ENCODE data around the gene BACH2.

Gene BACH2

GRCh38 chr6:90087106-90087833 lies 209.4 kb downstream of the BACH2 start:
- no peak for DNase-seq (ENCODE audit: low spot score)
- no peak for TF ChIP-seq CTCF (IDR thresholded peaks at IDR 0.05; ENCODE audit: extremely low read depth, insufficient read depth, missing control alignments)
- in situ Hi-C loops (cut with MboI; ENCODE audit: low pct_unique_long_range_greater_than_20kb, low sequenced_read_pairs, unreplicated experiment), result no loop called here

DNA sequence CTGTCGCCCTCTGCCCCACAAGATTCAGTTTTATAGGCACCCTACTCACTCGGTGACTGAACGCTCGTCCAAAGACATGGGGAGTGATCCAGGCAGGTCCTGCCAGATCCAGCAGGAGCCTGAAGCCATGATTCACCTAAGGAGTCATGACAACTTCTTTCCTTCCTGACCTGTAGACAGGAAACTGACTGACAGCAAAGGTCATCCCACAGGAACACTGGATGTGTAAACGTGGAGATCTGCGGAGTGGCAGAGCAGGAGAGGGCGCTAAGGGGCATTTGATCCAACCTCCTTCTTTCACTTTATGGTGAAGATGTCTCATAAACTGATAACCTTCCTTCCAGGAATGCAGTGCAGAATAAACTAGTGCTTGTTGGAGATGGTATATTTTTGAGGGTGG lies 210.1 kb downstream of the BACH2 start:
- in situ Hi-C loops (cut with MboI; ENCODE audit: low pct_unique_long_range_greater_than_20kb, low sequenced_read_pairs, unreplicated experiment), result no loop called here
- no peak for TF ChIP-seq CTCF (IDR thresholded peaks at IDR 0.05; ENCODE audit: extremely low read depth, insufficient read depth, missing control alignments)
- no peak for DNase-seq (ENCODE audit: low spot score)

DNA sequence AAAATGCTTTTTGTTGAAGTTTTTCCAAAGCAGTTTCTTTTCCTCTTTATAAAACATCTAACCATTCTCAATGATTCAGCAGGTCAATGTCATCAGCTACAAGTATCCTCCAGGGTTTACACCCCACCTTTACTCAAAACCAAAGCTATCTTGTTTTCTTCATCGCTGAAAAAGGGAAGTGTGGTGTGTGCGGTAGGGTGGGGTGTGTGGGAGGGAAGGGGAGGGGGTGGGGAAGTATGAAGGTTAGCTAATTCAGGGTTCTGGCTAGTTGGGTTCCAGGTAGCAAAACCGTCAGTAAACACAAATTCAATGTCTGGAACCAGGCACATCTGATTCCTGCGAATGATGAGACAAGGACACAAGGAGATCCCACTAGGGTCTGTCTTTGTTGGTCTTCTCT lies 212.8 kb downstream of the BACH2 start:
- in situ Hi-C loops (cut with MboI; ENCODE audit: low pct_unique_long_range_greater_than_20kb, low sequenced_read_pairs, unreplicated experiment), result no loop called here
- TF ChIP-seq CTCF (IDR thresholded peaks at IDR 0.05; ENCODE audit: extremely low read depth, insufficient read depth, missing control alignments), result no peak
- no peak for DNase-seq (ENCODE audit: low spot score)

- in situ Hi-C loops (cut with MboI; ENCODE audit: low pct_unique_long_range_greater_than_20kb, low sequenced_read_pairs, unreplicated experiment), result no loop called here
- no peak for TF ChIP-seq CTCF (IDR thresholded peaks at IDR 0.05; ENCODE audit: extremely low read depth, insufficient read depth, missing control alignments)
- no peak for DNase-seq (ENCODE audit: low spot score)
Observed at GRCh38 chr6:90082847-90083246, 213.8 kb downstream of the BACH2 start.

- in situ Hi-C loops (cut with MboI; ENCODE audit: low pct_unique_long_range_greater_than_20kb, low sequenced_read_pairs, unreplicated experiment), result no loop called here
- peak; percentile 18 for DNase-seq (ENCODE audit: low spot score)
- TF ChIP-seq CTCF (IDR thresholded peaks at IDR 0.05; ENCODE audit: extremely low read depth, insufficient read depth, missing control alignments), result no peak
Observed at GRCh38 chr6:90080876-90081481, 215.7 kb downstream of the BACH2 start.

DNA sequence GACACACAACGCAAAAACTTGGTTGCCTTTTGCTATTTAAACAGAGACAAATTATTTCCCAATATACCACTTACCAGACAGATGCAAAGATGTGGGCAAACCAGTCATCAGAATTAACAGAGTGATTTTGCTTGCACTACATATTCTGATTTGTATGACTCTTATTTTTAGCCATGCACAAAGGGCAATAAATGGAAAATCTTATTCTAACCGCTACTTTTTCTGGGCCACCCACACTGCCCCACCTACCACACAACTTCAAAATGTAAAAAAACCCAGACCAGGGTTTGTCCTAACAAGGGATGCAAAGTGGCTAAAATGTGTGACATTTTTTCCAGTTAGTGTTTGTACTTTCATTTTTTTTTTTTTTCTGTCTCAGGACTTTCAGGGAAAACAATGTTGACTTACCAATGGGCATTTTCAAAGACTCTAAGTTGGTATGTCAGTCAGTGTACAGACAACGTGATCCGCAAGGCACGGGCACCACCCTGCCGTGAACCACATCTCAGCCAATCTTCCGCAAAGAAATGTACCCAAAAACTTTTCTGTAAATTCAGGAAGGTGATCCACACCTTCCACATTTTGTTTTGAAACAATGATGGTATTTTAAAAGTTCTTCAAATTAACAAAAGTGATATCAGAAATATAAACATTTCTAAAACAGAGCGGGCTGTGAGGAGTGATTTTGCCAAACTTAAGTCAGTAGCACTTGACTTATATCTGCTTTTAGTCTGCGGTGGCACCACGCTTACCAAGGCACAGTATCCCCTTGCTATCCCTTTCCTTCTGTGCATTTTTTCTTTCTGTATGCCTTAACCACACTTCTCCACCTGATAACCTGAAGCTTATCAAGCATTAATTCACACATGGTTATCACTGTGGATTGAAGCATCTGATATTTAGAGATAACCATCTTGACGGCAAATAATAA lies 216.8 kb downstream of the BACH2 start:
- DNase-seq (ENCODE audit: low spot score), result no peak
- in situ Hi-C loops (cut with MboI; ENCODE audit: low pct_unique_long_range_greater_than_20kb, low sequenced_read_pairs, unreplicated experiment), result no loop called here
- no peak for TF ChIP-seq CTCF (IDR thresholded peaks at IDR 0.05; ENCODE audit: extremely low read depth, insufficient read depth, missing control alignments)

All from GM13977 (cell line).